ENCODE measurements around the gene GALNT9.

DNA sequence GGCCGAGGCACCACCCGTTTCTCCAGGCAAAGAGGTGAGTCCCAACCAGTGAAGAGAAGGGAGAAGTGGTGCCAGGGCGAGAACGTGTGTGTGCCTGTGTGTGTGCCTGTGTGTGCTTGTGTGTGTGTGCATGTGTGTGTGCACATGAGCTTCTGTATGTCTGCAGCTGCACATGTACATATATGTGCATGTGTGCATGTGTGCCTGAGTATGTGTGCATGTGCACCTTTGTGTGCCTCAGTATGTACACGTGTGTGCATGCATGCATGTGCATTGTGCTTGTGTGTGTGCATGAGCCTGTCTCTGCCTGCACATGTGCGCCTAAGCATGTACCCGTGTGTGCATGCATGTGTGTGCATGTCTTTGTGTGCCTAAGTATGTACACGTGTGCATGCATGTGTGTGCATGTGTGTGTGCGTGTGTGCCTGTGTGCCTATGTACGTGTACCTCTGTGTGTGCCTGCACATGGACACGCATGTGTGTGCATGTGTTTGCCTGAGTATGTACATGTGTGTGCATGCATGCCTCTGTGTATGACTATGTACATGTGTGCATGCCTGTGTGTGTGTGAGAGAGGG, 5.9 kb upstream of the GALNT9 start:
- TF ChIP-seq CTCF (IDR thresholded peaks at IDR 0.05), result no peak
- no peak for TF ChIP-seq EZH2 (IDR thresholded peaks at IDR 0.05)
